ENCODE results near the gene SLC30A7. TPM values are rescaled to one million over a fixed set of nuclear protein-coding genes. Genes with fewer than 3 reads are reported as not detected.
A peak's percentile ranks its signal among the peaks of the same experiment; 100 is the strongest.

SLC30A7 gene
- total RNA-seq, 2 experiments from 2014 or later = 21.6 to 21.7 TPM

DNA sequence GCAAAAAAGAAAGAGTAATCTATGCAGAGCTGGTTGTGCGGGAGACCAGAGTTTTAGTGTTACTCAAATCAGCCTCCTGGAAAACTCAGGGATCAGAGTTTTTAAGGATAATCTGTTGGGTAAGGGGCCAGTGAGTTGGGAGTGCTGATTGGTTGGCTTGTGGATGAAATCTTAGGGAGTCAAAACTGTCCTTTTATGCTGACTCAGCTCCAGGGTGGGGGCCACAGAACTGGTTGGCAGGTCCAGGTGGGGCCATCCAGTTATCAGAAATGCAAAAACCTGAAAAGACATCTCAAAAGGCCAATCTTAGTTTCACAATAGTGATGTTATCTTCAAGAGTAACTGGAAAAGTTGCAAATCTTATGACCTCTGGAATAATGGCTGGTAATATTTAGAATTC lies 4.5 kb upstream of the SLC30A7 start:
- Histone ChIP-seq H3K27me3 (ENCODE audit: control insufficient read depth in 1 of 2, insufficient read depth in 2 of 2, low read length in 2 of 2) (no peaks in the 10 kb centered on the region), H3K4me1 (ENCODE audit: insufficient read depth, low read length) (peaks cover 2% of the 10 kb centered on the region), H3K4me3 (ENCODE audit: low read length) (no peak overlapping the region), H3K36me3 (ENCODE audit: insufficient read depth, low read length) (no peaks in the 10 kb centered on the region), H3K9me3 (ENCODE audit: control insufficient read depth in 1 of 2, insufficient read depth in 1 of 2, low read length in 2 of 2) (peaks cover 9 to 10% of the 10 kb centered on the region in 2 experiments), H3K27ac (ENCODE audit: low read depth in 1 of 2, low read length in 2 of 2) (no peak overlapping the region)
- ChIA-PET CTCF (no interaction called here), POLR2A (no interaction called here)
- DNase-seq (no peak), ATAC-seq (ENCODE audit: poor library complexity) (no peak)
- intact Hi-C loops (cut with DNase I, micrococcal nuclease) = loop anchor here in 1 of 2 experiments (5.0 to 10.0 kb wide), 3 partner anchors 624 to 857 kb away; partner anchors contain the start of genes RTCA, SASS6 and TRMT13
- TF ChIP-seq, protein P1, sequence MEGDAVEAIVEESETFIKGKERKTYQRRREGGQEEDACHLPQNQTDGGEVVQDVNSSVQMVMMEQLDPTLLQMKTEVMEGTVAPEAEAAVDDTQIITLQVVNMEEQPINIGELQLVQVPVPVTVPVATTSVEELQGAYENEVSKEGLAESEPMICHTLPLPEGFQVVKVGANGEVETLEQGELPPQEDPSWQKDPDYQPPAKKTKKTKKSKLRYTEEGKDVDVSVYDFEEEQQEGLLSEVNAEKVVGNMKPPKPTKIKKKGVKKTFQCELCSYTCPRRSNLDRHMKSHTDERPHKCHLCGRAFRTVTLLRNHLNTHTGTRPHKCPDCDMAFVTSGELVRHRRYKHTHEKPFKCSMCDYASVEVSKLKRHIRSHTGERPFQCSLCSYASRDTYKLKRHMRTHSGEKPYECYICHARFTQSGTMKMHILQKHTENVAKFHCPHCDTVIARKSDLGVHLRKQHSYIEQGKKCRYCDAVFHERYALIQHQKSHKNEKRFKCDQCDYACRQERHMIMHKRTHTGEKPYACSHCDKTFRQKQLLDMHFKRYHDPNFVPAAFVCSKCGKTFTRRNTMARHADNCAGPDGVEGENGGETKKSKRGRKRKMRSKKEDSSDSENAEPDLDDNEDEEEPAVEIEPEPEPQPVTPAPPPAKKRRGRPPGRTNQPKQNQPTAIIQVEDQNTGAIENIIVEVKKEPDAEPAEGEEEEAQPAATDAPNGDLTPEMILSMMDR (IDR thresholded peaks at IDR 0.05) = no peak
- H3K36me3 Mint-ChIP-seq (ENCODE audit: low read depth) = peaks cover 43% of the 10 kb centered on the region
- H3K27ac Mint-ChIP-seq = no peak overlapping the region
- H3K27me3 Mint-ChIP-seq = no peaks in the 10 kb centered on the region
- H3K4me1 Mint-ChIP-seq (ENCODE audit: low read depth) = peaks cover 29% of the 10 kb centered on the region
- peak overlapping the region; percentile 8 for H3K4me3 Mint-ChIP-seq
- peaks cover 2% of the 10 kb centered on the region for H3K9me3 Mint-ChIP-seq

DNA sequence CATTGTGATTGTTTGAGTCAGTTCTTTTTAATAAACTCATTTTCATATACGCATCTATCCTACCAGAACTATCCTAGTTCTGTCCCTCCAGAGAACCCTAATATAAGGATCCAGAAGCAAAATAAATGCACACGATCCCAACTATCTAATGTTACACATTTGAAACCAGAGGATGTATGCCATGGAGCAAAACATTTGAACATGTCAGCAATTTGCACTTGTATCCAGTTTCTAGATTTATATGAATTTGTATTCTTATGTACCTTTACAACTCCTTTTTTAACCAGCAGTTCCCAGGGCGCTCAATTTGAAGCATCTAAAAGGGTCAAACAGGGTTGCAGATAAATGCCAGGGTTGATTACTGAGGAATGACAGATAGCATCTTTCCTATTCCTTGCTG lies 3.3 kb upstream of the SLC30A7 start:
- H3K27me3 Mint-ChIP-seq = no peaks in the 10 kb centered on the region
- H3K9me3 ChIP-seq (ENCODE audit: control insufficient read depth in 1 of 2, insufficient read depth in 1 of 2, low read length in 2 of 2) = peaks cover 9 to 10% of the 10 kb centered on the region in 2 experiments
- TF ChIP-seq, protein P1 (IDR thresholded peaks at IDR 0.05) = no peak
- H3K4me3 ChIP-seq (ENCODE audit: low read length) = no peak overlapping the region
- ChIA-PET CTCF (no interaction called here), POLR2A (no interaction called here)
- H3K4me1 Mint-ChIP-seq (ENCODE audit: low read depth) = peaks cover 41% of the 10 kb centered on the region
- DNase-seq (no peak), ATAC-seq (ENCODE audit: poor library complexity) (no peak)
- H3K4me1 ChIP-seq (ENCODE audit: insufficient read depth, low read length) = peaks cover 10% of the 10 kb centered on the region
- no peak overlapping the region for H3K27ac ChIP-seq (ENCODE audit: low read depth in 1 of 2, low read length in 2 of 2)
- H3K9me3 Mint-ChIP-seq = peaks cover 2% of the 10 kb centered on the region
- no peaks in the 10 kb centered on the region for H3K27me3 ChIP-seq (ENCODE audit: control insufficient read depth in 1 of 2, insufficient read depth in 2 of 2, low read length in 2 of 2)
- H3K36me3 ChIP-seq (ENCODE audit: insufficient read depth, low read length) = peaks cover 4% of the 10 kb centered on the region
- intact Hi-C loops (cut with DNase I, micrococcal nuclease) = loop anchor here in 1 of 2 experiments (5.0 to 10.0 kb wide), 3 partner anchors 625 to 858 kb away; partner anchors contain the start of genes RTCA, SASS6 and TRMT13
- H3K36me3 Mint-ChIP-seq (ENCODE audit: low read depth) = peaks cover 45% of the 10 kb centered on the region
- no peak overlapping the region for H3K4me3 Mint-ChIP-seq
- H3K27ac Mint-ChIP-seq = no peak overlapping the region

DNA sequence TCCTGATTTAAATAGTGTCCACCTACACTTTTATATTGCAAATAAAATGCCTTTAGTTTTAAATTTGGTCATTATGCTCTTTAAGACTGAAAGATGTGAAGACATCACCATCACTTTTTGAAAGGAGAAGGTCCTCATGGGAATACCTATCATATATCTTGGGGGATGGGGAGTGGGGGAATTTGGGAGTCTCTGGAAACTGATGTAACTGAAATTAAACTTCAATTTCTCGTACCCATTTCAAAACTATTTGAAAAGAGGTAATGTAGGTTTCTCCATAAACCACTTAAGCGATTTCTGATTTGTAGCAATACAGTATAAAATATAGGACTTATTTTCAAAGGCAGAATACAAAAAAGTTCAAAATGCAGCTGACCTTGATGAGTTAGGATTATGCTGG lies 2.2 kb upstream of the SLC30A7 start:
- Mint-ChIP-seq H3K4me1 (ENCODE audit: low read depth) (peaks cover 53% of the 10 kb centered on the region), H3K4me3 (peak overlapping the region; percentile 76), H3K36me3 (ENCODE audit: low read depth) (peaks cover 49% of the 10 kb centered on the region), H3K9me3 (no peaks in the 10 kb centered on the region), H3K27me3 (no peaks in the 10 kb centered on the region), H3K27ac (peak overlapping the region; percentile 31)
- TF ChIP-seq, protein P1 (IDR thresholded peaks at IDR 0.05) = no peak
- H3K27ac ChIP-seq (ENCODE audit: low read depth in 1 of 2, low read length in 2 of 2) = no peak overlapping the region
- no peak overlapping the region for H3K4me3 ChIP-seq (ENCODE audit: low read length)
- no peaks in the 10 kb centered on the region for H3K27me3 ChIP-seq (ENCODE audit: control insufficient read depth in 1 of 2, insufficient read depth in 2 of 2, low read length in 2 of 2)
- H3K36me3 ChIP-seq (ENCODE audit: insufficient read depth, low read length) = peaks cover 8% of the 10 kb centered on the region
- peaks cover 9 to 10% of the 10 kb centered on the region in 2 experiments for H3K9me3 ChIP-seq (ENCODE audit: control insufficient read depth in 1 of 2, insufficient read depth in 1 of 2, low read length in 2 of 2)
- DNase-seq (no peak), ATAC-seq (ENCODE audit: poor library complexity) (no peak)
- ChIA-PET POLR2A (interaction anchor here (5.3 kb wide), 1 partner anchor 344 kb away, joined by 51 read pairs; the partner anchor contains the start of gene S1PR1), CTCF (no interaction called here)
- peaks cover 10% of the 10 kb centered on the region for H3K4me1 ChIP-seq (ENCODE audit: insufficient read depth, low read length)
- intact Hi-C loops (cut with DNase I, micrococcal nuclease) = loop anchor here (2.0 to 10.0 kb wide), 4 partner anchors 626 to 859 kb away; partner anchors contain the start of genes RTCA (in 1 of the 2), SASS6 (in 1 of the 2) and TRMT13 (in 1 of the 2)

All from CD4-positive, alpha-beta T cell (primary cell).